ENCODE results near the gene SLC12A7. TPM values are rescaled to one million over a fixed set of nuclear protein-coding genes. Genes with fewer than 3 reads are reported as not detected.

The SLC12A7 gene
- total RNA-seq, 2 experiments from 2014 or later: 12.6 to 13.6 TPM

GRCh38 chr5:1081519-1081918 lies 30.3 kb downstream of the SLC12A7 start:
- intact Hi-C loops (cut with micrococcal nuclease): no loop called here
- CTCF ChIA-PET: no interaction called here
- DNase-seq: no peak
- Mint-ChIP-seq H3K27me3 (ENCODE audit: low read depth) (no peaks in the 10 kb centered on the region), H3K4me3 (no peak overlapping the region), H3K9me3 (no peaks in the 10 kb centered on the region), H3K36me3 (ENCODE audit: low read depth) (peaks cover 13% of the 10 kb centered on the region), H3K27ac (no peak overlapping the region), H3K4me1 (ENCODE audit: low read depth) (no peaks in the 10 kb centered on the region)

GRCh38 chr5:1080432-1080831 lies 31.4 kb downstream of the SLC12A7 start:
- peaks cover 11% of the 10 kb centered on the region for H3K36me3 Mint-ChIP-seq (ENCODE audit: low read depth)
- DNase-seq: no peak
- H3K4me1 Mint-ChIP-seq (ENCODE audit: low read depth): no peaks in the 10 kb centered on the region
- intact Hi-C loops (cut with micrococcal nuclease): no loop called here
- H3K27ac Mint-ChIP-seq: no peak overlapping the region
- CTCF ChIA-PET: interaction anchor here (0.6 kb wide), 1 partner anchor 501 kb away, joined by 3 read pairs; no protein-coding TSS in a partner anchor
- no peak overlapping the region for H3K4me3 Mint-ChIP-seq
- no peaks in the 10 kb centered on the region for H3K9me3 Mint-ChIP-seq
- H3K27me3 Mint-ChIP-seq (ENCODE audit: low read depth): no peaks in the 10 kb centered on the region

GRCh38 chr5:1079961-1080360 lies 31.9 kb downstream of the SLC12A7 start:
- H3K27me3 Mint-ChIP-seq (ENCODE audit: low read depth): no peaks in the 10 kb centered on the region
- H3K4me1 Mint-ChIP-seq (ENCODE audit: low read depth): no peaks in the 10 kb centered on the region
- H3K27ac Mint-ChIP-seq: no peak overlapping the region
- intact Hi-C loops (cut with micrococcal nuclease): no loop called here
- H3K4me3 Mint-ChIP-seq: no peak overlapping the region
- H3K36me3 Mint-ChIP-seq (ENCODE audit: low read depth): peaks cover 11% of the 10 kb centered on the region
- no peak for DNase-seq
- no peaks in the 10 kb centered on the region for H3K9me3 Mint-ChIP-seq
- CTCF ChIA-PET: no interaction called here

GRCh38 chr5:1079486-1079885 lies 32.4 kb downstream of the SLC12A7 start:
- H3K4me1 Mint-ChIP-seq (ENCODE audit: low read depth): no peaks in the 10 kb centered on the region
- intact Hi-C loops (cut with micrococcal nuclease): no loop called here
- DNase-seq: no peak
- no peaks in the 10 kb centered on the region for H3K27me3 Mint-ChIP-seq (ENCODE audit: low read depth)
- no peak overlapping the region for H3K4me3 Mint-ChIP-seq
- no peak overlapping the region for H3K27ac Mint-ChIP-seq
- CTCF ChIA-PET: no interaction called here
- peaks cover 11% of the 10 kb centered on the region for H3K36me3 Mint-ChIP-seq (ENCODE audit: low read depth)
- no peaks in the 10 kb centered on the region for H3K9me3 Mint-ChIP-seq

GRCh38 chr5:1078851-1079250 lies 33.0 kb downstream of the SLC12A7 start:
- intact Hi-C loops (cut with micrococcal nuclease): no loop called here
- no peaks in the 10 kb centered on the region for H3K4me1 Mint-ChIP-seq (ENCODE audit: low read depth)
- H3K4me3 Mint-ChIP-seq: no peak overlapping the region

GRCh38 chr5:1078206-1078605 lies 33.7 kb downstream of the SLC12A7 start:
- H3K4me3 Mint-ChIP-seq: no peak overlapping the region
- no peak overlapping the region for H3K27ac Mint-ChIP-seq
- H3K4me1 Mint-ChIP-seq (ENCODE audit: low read depth): no peaks in the 10 kb centered on the region
- peaks cover 10% of the 10 kb centered on the region for H3K36me3 Mint-ChIP-seq (ENCODE audit: low read depth)
- DNase-seq: no peak
- CTCF ChIA-PET: no interaction called here
- H3K9me3 Mint-ChIP-seq: no peaks in the 10 kb centered on the region
- intact Hi-C loops (cut with micrococcal nuclease): no loop called here
- no peaks in the 10 kb centered on the region for H3K27me3 Mint-ChIP-seq (ENCODE audit: low read depth)

More at GRCh38 chr5:1078851-1079250, 33.0 kb downstream of the SLC12A7 start:
- H3K9me3 Mint-ChIP-seq: no peaks in the 10 kb centered on the region
- CTCF ChIA-PET: no interaction called here
- no peak for DNase-seq
- no peak overlapping the region for H3K27ac Mint-ChIP-seq
- H3K27me3 Mint-ChIP-seq (ENCODE audit: low read depth): no peaks in the 10 kb centered on the region
- peaks cover 11% of the 10 kb centered on the region for H3K36me3 Mint-ChIP-seq (ENCODE audit: low read depth)

GRCh38 chr5:1077491-1078020 lies 34.3 kb downstream of the SLC12A7 start:
- no peak for DNase-seq
- intact Hi-C loops (cut with micrococcal nuclease): no loop called here
- no peaks in the 10 kb centered on the region for H3K9me3 Mint-ChIP-seq
- H3K4me3 Mint-ChIP-seq: no peak overlapping the region
- H3K27ac Mint-ChIP-seq: no peak overlapping the region
- no peaks in the 10 kb centered on the region for H3K4me1 Mint-ChIP-seq (ENCODE audit: low read depth)
- CTCF ChIA-PET: no interaction called here
- H3K36me3 Mint-ChIP-seq (ENCODE audit: low read depth): peaks cover 9% of the 10 kb centered on the region
- no peaks in the 10 kb centered on the region for H3K27me3 Mint-ChIP-seq (ENCODE audit: low read depth)

- no peak for DNase-seq
- no peaks in the 10 kb centered on the region for H3K4me1 Mint-ChIP-seq (ENCODE audit: low read depth)
- peaks cover 9% of the 10 kb centered on the region for H3K36me3 Mint-ChIP-seq (ENCODE audit: low read depth)
- no peak overlapping the region for H3K4me3 Mint-ChIP-seq
- no peak overlapping the region for H3K27ac Mint-ChIP-seq
- CTCF ChIA-PET: no interaction called here
- intact Hi-C loops (cut with micrococcal nuclease): no loop called here
- H3K9me3 Mint-ChIP-seq: no peaks in the 10 kb centered on the region
- H3K27me3 Mint-ChIP-seq (ENCODE audit: low read depth): no peaks in the 10 kb centered on the region
These were observed 34.8 kb downstream of the SLC12A7 start for GRCh38 chr5:1077026-1077425.

GRCh38 chr5:1076406-1076805 lies 35.5 kb downstream of the SLC12A7 start:
- Mint-ChIP-seq H3K9me3 (no peaks in the 10 kb centered on the region), H3K36me3 (ENCODE audit: low read depth) (peaks cover 9% of the 10 kb centered on the region), H3K27me3 (ENCODE audit: low read depth) (no peaks in the 10 kb centered on the region), H3K27ac (no peak overlapping the region), H3K4me1 (ENCODE audit: low read depth) (no peaks in the 10 kb centered on the region), H3K4me3 (no peak overlapping the region)
- intact Hi-C loops (cut with micrococcal nuclease): no loop called here
- CTCF ChIA-PET: no interaction called here
- DNase-seq: no peak

GRCh38 chr5:1075931-1076330 lies 35.9 kb downstream of the SLC12A7 start:
- Mint-ChIP-seq H3K27me3 (ENCODE audit: low read depth) (no peaks in the 10 kb centered on the region), H3K9me3 (no peaks in the 10 kb centered on the region), H3K36me3 (ENCODE audit: low read depth) (peaks cover 6% of the 10 kb centered on the region), H3K27ac (no peak overlapping the region), H3K4me1 (ENCODE audit: low read depth) (no peaks in the 10 kb centered on the region), H3K4me3 (no peak overlapping the region)
- CTCF ChIA-PET: no interaction called here
- DNase-seq: no peak
- intact Hi-C loops (cut with micrococcal nuclease): no loop called here

- DNase-seq: no peak
- intact Hi-C loops (cut with micrococcal nuclease): no loop called here
- Mint-ChIP-seq H3K4me1 (ENCODE audit: low read depth) (no peaks in the 10 kb centered on the region), H3K4me3 (no peak overlapping the region), H3K9me3 (no peaks in the 10 kb centered on the region), H3K36me3 (ENCODE audit: low read depth) (peaks cover 3% of the 10 kb centered on the region), H3K27me3 (ENCODE audit: low read depth) (no peaks in the 10 kb centered on the region), H3K27ac (no peak overlapping the region)
- CTCF ChIA-PET: no interaction called here
These were observed 36.3 kb downstream of the SLC12A7 start for GRCh38 chr5:1075555-1075881.

- Mint-ChIP-seq H3K4me1 (ENCODE audit: low read depth) (no peaks in the 10 kb centered on the region), H3K36me3 (ENCODE audit: low read depth) (peaks cover 3% of the 10 kb centered on the region), H3K9me3 (no peaks in the 10 kb centered on the region), H3K27ac (no peak overlapping the region), H3K27me3 (ENCODE audit: low read depth) (no peaks in the 10 kb centered on the region), H3K4me3 (no peak overlapping the region)
- DNase-seq: no peak
- CTCF ChIA-PET: no interaction called here
- intact Hi-C loops (cut with micrococcal nuclease): no loop called here
These were observed 36.9 kb downstream of the SLC12A7 start for GRCh38 chr5:1074816-1075554.

- DNase-seq: no peak
- CTCF ChIA-PET: no interaction called here
- Mint-ChIP-seq H3K27me3 (ENCODE audit: low read depth) (no peaks in the 10 kb centered on the region), H3K36me3 (ENCODE audit: low read depth) (peaks cover 3% of the 10 kb centered on the region), H3K27ac (peak overlapping the region; percentile 41), H3K4me3 (no peak overlapping the region), H3K9me3 (no peaks in the 10 kb centered on the region), H3K4me1 (ENCODE audit: low read depth) (no peaks in the 10 kb centered on the region)
- intact Hi-C loops (cut with micrococcal nuclease): no loop called here
These were observed 37.6 kb downstream of the SLC12A7 start for GRCh38 chr5:1074226-1074625.
